Breast epithelium (tissue), 4 donors: Measurements from ENCODE around the gene SEMA3C. TPM values are rescaled to one million over a fixed set of nuclear protein-coding genes. Genes with fewer than 3 reads are reported as not detected.
A peak's percentile ranks its signal among the peaks of the same experiment; 100 is the strongest.

Source experiments
- DNase-seq, 2 donors: peaks; one replicate each; pipeline ENCODE4 v3.0.0-alpha.2; 2019; ENCODE audit warnings: low spot score in 2 of 2
- H3K27ac ChIP-seq, 2 donors: fragments of 200-600 bp; sonication (generic) in 1 of 2; one replicate each; pipeline ENCODE4 v1.5.1; 2016 to 2019; ENCODE audit warnings: mild to moderate bottlenecking in 1 of 2
- H3K27me3 ChIP-seq, 2 donors: fragments of 200-600 bp; sonication (generic) in 1 of 2; one replicate each; pipeline versions ENCODE4 v1.5.1 to v1.6.0; 2017 to 2019; ENCODE audit warnings: control low read depth in 1 of 2, mild to moderate bottlenecking in 1 of 2
- H3K36me3 ChIP-seq: fragments of 200-600 bp; one replicate; pipeline ENCODE4 v1.5.1; 2019
- H3K4me1 ChIP-seq, 2 donors: fragments of 200-600 bp; sonication (generic); one replicate each; pipeline ENCODE4 v1.5.1; 2016 to 2019; ENCODE audit warnings: control low read depth in 1 of 2
- H3K4me3 ChIP-seq, 3 donors: fragments of 200-600 bp; sonication (generic); 1 replicate in 2 of 3; 2 replicates in 1 of 3; pipeline ENCODE4 v1.5.1; 2016 to 2019; ENCODE audit warnings: mild to moderate bottlenecking in 3 of 3, moderate library complexity in 2 of 3
- H3K9me3 ChIP-seq, 2 donors: fragments of 200-600 bp; sonication (generic) in 1 of 2; one replicate each; pipeline ENCODE4 v1.5.1; 2016 to 2019; ENCODE audit warnings: control low read depth in 1 of 2
- CTCF ChIP-seq, 3 donors: fragments of 450-650 bp; IDR thresholded peaks; one replicate each; pipeline ENCODE4 v1.5.1; 2016 to 2017; ENCODE audit warnings: antibody characterized with exemption in 3 of 3, mild to moderate bottlenecking in 3 of 3, moderate library complexity in 3 of 3
- POLR2A ChIP-seq: fragments of 450-650 bp; IDR thresholded peaks from one replicate; pipeline ENCODE4 v1.6.1; 2016; ENCODE audit warnings: antibody characterized with exemption, mild to moderate bottlenecking, moderate library complexity
- POLR2AphosphoS5 ChIP-seq, 3 donors: sonication (generic); formaldehyde crosslinking; IDR thresholded peaks; one replicate each; pipeline ENCODE4 v1.6.1; 2017; ENCODE audit warnings: antibody characterized with exemption in 3 of 3
- intact Hi-C: fragments of 100-400 bp; cut with DNase I; formaldehyde crosslinking; loops from one replicate; pipeline ENCODE4 v1.15.1; 2023; ENCODE audit warnings: low total_unique reads
- total RNA-seq, 3 donors: library from RNA; depleted of rRNA; stranded (reverse); fragments of >200 nt; gene quantifications; one replicate each; pipeline ENCODE4 v1.1.0, GENCODE V29; 2016

The SEMA3C gene
- total RNA-seq, 3 donors from 2014 or later = 67.5 to 157 (median 108) TPM

- no peaks in the 10 kb centered on the region for H3K36me3 ChIP-seq
Observed at GRCh38 chr7:80883154-80884025, 35.5 kb downstream of the SEMA3C start.

GRCh38 chr7:80882213-80882801, 36.5 kb downstream of the SEMA3C start:
- H3K4me3 ChIP-seq = no peak overlapping the region
- no peaks in the 10 kb centered on the region for H3K36me3 ChIP-seq
- no peaks in the 10 kb centered on the region for H3K27me3 ChIP-seq
- intact Hi-C loops = no loop called here
- no peak for DNase-seq
- peak overlapping the region in 1 of 2 donors; percentile 82 for H3K27ac ChIP-seq
- no peaks in the 10 kb centered on the region for H3K9me3 ChIP-seq
- TF ChIP-seq POLR2AphosphoS5 (IDR thresholded peaks at IDR 0.05) (no peak), CTCF (IDR thresholded peaks at IDR 0.05) (no peak), POLR2A (no peak)
- H3K4me1 ChIP-seq = peaks cover 0 to 9% of the 10 kb centered on the region in 2 donors

More at GRCh38 chr7:80883154-80884025, 35.5 kb downstream of the SEMA3C start:
- Histone ChIP-seq H3K9me3 (no peaks in the 10 kb centered on the region), H3K27me3 (no peaks in the 10 kb centered on the region), H3K4me1 (peaks cover 0 to 9% of the 10 kb centered on the region in 2 donors), H3K27ac (peak overlapping the region; percentile 75 to 82), H3K4me3 (no peak overlapping the region)
- intact Hi-C loops = no loop called here
- DNase-seq = peak in 1 of 2 donors; percentile 39
- TF ChIP-seq POLR2AphosphoS5 (IDR thresholded peaks at IDR 0.05) (peak in 2 of 3 donors; percentile 50 to 79), POLR2A (no peak), CTCF (IDR thresholded peaks at IDR 0.05) (no peak)

GRCh38 chr7:80881351-80881900, 37.4 kb downstream of the SEMA3C start:
- Histone ChIP-seq H3K4me1 (peaks cover 0 to 9% of the 10 kb centered on the region in 2 donors), H3K27ac (peak overlapping the region; percentile 1 to 34), H3K36me3 (no peaks in the 10 kb centered on the region), H3K27me3 (no peaks in the 10 kb centered on the region), H3K4me3 (no peak overlapping the region), H3K9me3 (no peaks in the 10 kb centered on the region)
- intact Hi-C loops = no loop called here
- no peak for TF ChIP-seq POLR2AphosphoS5 (IDR thresholded peaks at IDR 0.05)
- TF ChIP-seq POLR2A = no peak
- no peak for TF ChIP-seq CTCF (IDR thresholded peaks at IDR 0.05)
- DNase-seq = no peak

GRCh38 chr7:80879849-80880248, 39.0 kb downstream of the SEMA3C start:
- Histone ChIP-seq H3K4me3 (no peak overlapping the region), H3K9me3 (no peaks in the 10 kb centered on the region), H3K4me1 (peaks cover 0 to 9% of the 10 kb centered on the region in 2 donors), H3K36me3 (no peaks in the 10 kb centered on the region), H3K27ac (no peak overlapping the region), H3K27me3 (no peaks in the 10 kb centered on the region)
- no peak for DNase-seq
- no peak for TF ChIP-seq POLR2AphosphoS5 (IDR thresholded peaks at IDR 0.05)
- intact Hi-C loops = no loop called here

GRCh38 chr7:80876894-80877414, 41.9 kb downstream of the SEMA3C start:
- Histone ChIP-seq H3K27me3 (no peaks in the 10 kb centered on the region), H3K4me3 (no peak overlapping the region), H3K9me3 (no peaks in the 10 kb centered on the region), H3K27ac (no peak overlapping the region), H3K4me1 (no peaks in the 10 kb centered on the region), H3K36me3 (no peaks in the 10 kb centered on the region)
- intact Hi-C loops = no loop called here
- DNase-seq = no peak
- TF ChIP-seq POLR2A = no peak
- TF ChIP-seq CTCF (IDR thresholded peaks at IDR 0.05) = no peak
- TF ChIP-seq POLR2AphosphoS5 (IDR thresholded peaks at IDR 0.05) = no peak
